ENCODE results near the gene NFIC. TPM values are rescaled to one million over a fixed set of nuclear protein-coding genes. Genes with fewer than 3 reads are reported as not detected.

NFIC gene
- polyA plus RNA-seq, 1 of the 3 experiments (the other 2 are of a cell fraction), result 7.2 TPM

- no peak overlapping the region for H3K4me2 ChIP-seq
- DNase-seq, result peak; percentile 76
- H3K9ac ChIP-seq, result no peak overlapping the region
- H3K4me3 ChIP-seq (ENCODE audit: low read depth in 2 of 2, low read length in 1 of 2), result no peak overlapping the region
- H3K27me3 ChIP-seq (ENCODE audit: insufficient read depth), result no peaks in the 10 kb centered on the region
- H3K27ac ChIP-seq (ENCODE audit: low read depth in 2 of 2, low read length in 1 of 2), result peak overlapping the region in 1 of 2 experiments; percentile 78; a peak in 3 of 4 replicates
- H2AFZ ChIP-seq (ENCODE audit: low read depth), result no peak overlapping the region
- H3K9me3 ChIP-seq, result no peaks in the 10 kb centered on the region
- peaks cover 3 to 29% of the 10 kb centered on the region in 2 experiments for H3K36me3 ChIP-seq (replicated peaks in 1 of 2; ENCODE audit: control insufficient read depth in 1 of 2, insufficient read depth in 2 of 2, low read length in 1 of 2)
- POLR2A ChIA-PET, result interaction anchor here (0.6 kb wide), 1 partner anchor 58 kb away, joined by 3 read pairs; no protein-coding TSS in a partner anchor
- peaks cover 20% of the 10 kb centered on the region for H4K20me1 ChIP-seq (ENCODE audit: insufficient read depth)
- peaks cover 0 to 39% of the 10 kb centered on the region in 2 experiments; a peak in 1 of 4 replicates for H3K4me1 ChIP-seq (ENCODE audit: control insufficient read depth in 1 of 2, insufficient read depth in 2 of 2, low read depth in 1 of 2, low read length in 1 of 2)
- peaks cover 30% of the 10 kb centered on the region for H3K79me2 ChIP-seq (ENCODE audit: insufficient read depth)
- 81% methylated on average over 25 of the region's 33 CpGs for WGBS (ENCODE audit: low lambda C conversion rate)
- H3F3A ChIP-seq (replicated peaks; ENCODE audit: insufficient read depth), result peaks cover 9% of the 10 kb centered on the region
- CTCF ChIA-PET, result interaction anchor here (4.8 kb wide), 1 partner anchor 15 kb away, joined by 31 read pairs; no protein-coding TSS in a partner anchor
- no peaks in the 10 kb centered on the region for H3K9me2 ChIP-seq
- TF ChIP-seq CHD2 (IDR thresholded peaks at IDR 0.05; ENCODE audit: low read length, partially characterized antibody) (peak; percentile 64), RAD21 (IDR thresholded peaks at IDR 0.05; ENCODE audit: low read length) (no peak), MEF2A (IDR thresholded peaks at IDR 0.05; ENCODE audit: borderline replicate concordance, low read depth) (no peak), TEAD4 (IDR thresholded peaks at IDR 0.05; ENCODE audit: borderline replicate concordance, insufficient read depth) (no peak), FOXM1 (IDR thresholded peaks at IDR 0.05; ENCODE audit: low read depth) (no peak)
These were observed 77.7 kb downstream of the NFIC start for GRCh38 chr19:3443840-3444694.

GRCh38 chr19:3444695-3445234, 78.4 kb downstream of the NFIC start:
- Histone ChIP-seq H4K20me1 (ENCODE audit: insufficient read depth) (peaks cover 21% of the 10 kb centered on the region), H3K4me1 (ENCODE audit: control insufficient read depth in 1 of 2, insufficient read depth in 2 of 2, low read depth in 1 of 2, low read length in 1 of 2) (peaks cover 0 to 39% of the 10 kb centered on the region in 2 experiments; a peak in 1 of 4 replicates), H2AFZ (ENCODE audit: low read depth) (no peak overlapping the region), H3K9me2 (no peaks in the 10 kb centered on the region), H3F3A (replicated peaks; ENCODE audit: insufficient read depth) (peaks cover 15% of the 10 kb centered on the region), H3K9ac (no peak overlapping the region), H3K4me3 (ENCODE audit: low read depth in 2 of 2, low read length in 1 of 2) (no peak overlapping the region), H3K4me2 (no peak overlapping the region), H3K36me3 (replicated peaks in 1 of 2; ENCODE audit: control insufficient read depth in 1 of 2, insufficient read depth in 2 of 2, low read length in 1 of 2) (peaks cover 7 to 30% of the 10 kb centered on the region in 2 experiments), H3K27ac (ENCODE audit: low read depth in 2 of 2, low read length in 1 of 2) (peak overlapping the region in 1 of 2 experiments; percentile 78; a peak in 2 of 4 replicates), H3K9me3 (no peaks in the 10 kb centered on the region), H3K79me2 (ENCODE audit: insufficient read depth) (peaks cover 25% of the 10 kb centered on the region), H3K27me3 (ENCODE audit: insufficient read depth) (no peaks in the 10 kb centered on the region)
- CTCF ChIA-PET, result interaction anchor here (4.8 kb wide), 1 partner anchor 16 kb away, joined by 31 read pairs; no protein-coding TSS in a partner anchor
- POLR2A ChIA-PET, result interaction anchor here (0.6 kb wide), 1 partner anchor 57 kb away, joined by 3 read pairs; no protein-coding TSS in a partner anchor
- no peak for DNase-seq
- 95% methylated on average over 24 of the region's 24 CpGs for WGBS (ENCODE audit: low lambda C conversion rate)
- TF ChIP-seq REST (IDR thresholded peaks at IDR 0.05; ENCODE audit: low read depth, low read length) (no peak), RXRA (IDR thresholded peaks at IDR 0.05; ENCODE audit: borderline replicate concordance, low read depth) (no peak), TCF12 (IDR thresholded peaks at IDR 0.05) (no peak), IRF3 (IDR thresholded peaks at IDR 0.05; ENCODE audit: low read depth, low read length) (no peak), RFX5 (IDR thresholded peaks at IDR 0.05; ENCODE audit: low read length) (no peak), NRF1 (IDR thresholded peaks at IDR 0.05; ENCODE audit: low read depth, low read length) (no peak), SMC3 (IDR thresholded peaks at IDR 0.05; ENCODE audit: low read depth, low read length) (no peak), RAD21 (IDR thresholded peaks at IDR 0.05; ENCODE audit: low read length) (no peak), JUND (IDR thresholded peaks at IDR 0.05) (no peak), FOXJ3 (CRISPR knock-in tag; IDR thresholded peaks at IDR 0.05) (no peak), USF2 (IDR thresholded peaks at IDR 0.05; ENCODE audit: borderline replicate concordance, low read depth, low read length) (no peak), MXI1 (IDR thresholded peaks at IDR 0.05; ENCODE audit: low read depth, low read length) (no peak), GATA2 (CRISPR knock-in tag; IDR thresholded peaks at IDR 0.05) (no peak)

Measured in SK-N-SH (cell line).